HEK293 (cell line): Measurements from ENCODE around the gene ACAP2.

ENCODE experiments used
- ZBTB1 ChIP-seq: fragments of 450-650 bp; formaldehyde crosslinking; IDR thresholded peaks from 2 replicates; pipeline ENCODE4 v1.5.1; 2016; ENCODE audit warnings: missing biosample characterization, missing genetic modification characterization
- TF ChIP-seq, protein P1 (sequence below): fragments of 450-650 bp; formaldehyde crosslinking; IDR thresholded peaks from 2 replicates; pipeline ENCODE4 v1.5.1; 2016; ENCODE audit warnings: missing biosample characterization, missing genetic modification characterization

DNA sequence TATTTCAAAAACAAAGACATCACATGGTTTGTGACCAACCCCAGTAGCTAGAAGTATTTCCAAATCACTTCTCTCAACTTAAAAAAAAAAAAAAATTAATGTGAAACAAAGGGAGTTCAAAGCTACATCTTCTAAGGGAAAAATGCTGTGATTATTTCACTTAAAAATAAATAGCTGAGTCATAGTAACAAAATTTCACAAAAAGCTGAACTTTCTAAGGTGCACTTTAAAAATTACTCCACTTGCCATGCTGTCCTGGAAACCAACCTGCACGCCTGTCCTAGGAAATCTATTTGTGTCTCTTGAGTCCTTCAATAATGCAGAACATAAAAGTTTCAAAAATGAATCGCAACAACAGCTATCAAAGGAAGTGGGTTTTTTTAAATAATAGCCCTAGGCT lies 1.8 kb downstream of the ACAP2 start:
- TF ChIP-seq, protein P1, sequence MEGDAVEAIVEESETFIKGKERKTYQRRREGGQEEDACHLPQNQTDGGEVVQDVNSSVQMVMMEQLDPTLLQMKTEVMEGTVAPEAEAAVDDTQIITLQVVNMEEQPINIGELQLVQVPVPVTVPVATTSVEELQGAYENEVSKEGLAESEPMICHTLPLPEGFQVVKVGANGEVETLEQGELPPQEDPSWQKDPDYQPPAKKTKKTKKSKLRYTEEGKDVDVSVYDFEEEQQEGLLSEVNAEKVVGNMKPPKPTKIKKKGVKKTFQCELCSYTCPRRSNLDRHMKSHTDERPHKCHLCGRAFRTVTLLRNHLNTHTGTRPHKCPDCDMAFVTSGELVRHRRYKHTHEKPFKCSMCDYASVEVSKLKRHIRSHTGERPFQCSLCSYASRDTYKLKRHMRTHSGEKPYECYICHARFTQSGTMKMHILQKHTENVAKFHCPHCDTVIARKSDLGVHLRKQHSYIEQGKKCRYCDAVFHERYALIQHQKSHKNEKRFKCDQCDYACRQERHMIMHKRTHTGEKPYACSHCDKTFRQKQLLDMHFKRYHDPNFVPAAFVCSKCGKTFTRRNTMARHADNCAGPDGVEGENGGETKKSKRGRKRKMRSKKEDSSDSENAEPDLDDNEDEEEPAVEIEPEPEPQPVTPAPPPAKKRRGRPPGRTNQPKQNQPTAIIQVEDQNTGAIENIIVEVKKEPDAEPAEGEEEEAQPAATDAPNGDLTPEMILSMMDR (tag by site-specific recombination), result no peak
- no peak for TF ChIP-seq ZBTB1 (tag by site-specific recombination)
